ENCODE data around the gene NID1.
"Not testable (repeated sequence)": the region's sequence is repeated elsewhere in the genome, so short reads cannot be mapped to it uniquely, and the experiment has no call there.

Gene NID1

DNA sequence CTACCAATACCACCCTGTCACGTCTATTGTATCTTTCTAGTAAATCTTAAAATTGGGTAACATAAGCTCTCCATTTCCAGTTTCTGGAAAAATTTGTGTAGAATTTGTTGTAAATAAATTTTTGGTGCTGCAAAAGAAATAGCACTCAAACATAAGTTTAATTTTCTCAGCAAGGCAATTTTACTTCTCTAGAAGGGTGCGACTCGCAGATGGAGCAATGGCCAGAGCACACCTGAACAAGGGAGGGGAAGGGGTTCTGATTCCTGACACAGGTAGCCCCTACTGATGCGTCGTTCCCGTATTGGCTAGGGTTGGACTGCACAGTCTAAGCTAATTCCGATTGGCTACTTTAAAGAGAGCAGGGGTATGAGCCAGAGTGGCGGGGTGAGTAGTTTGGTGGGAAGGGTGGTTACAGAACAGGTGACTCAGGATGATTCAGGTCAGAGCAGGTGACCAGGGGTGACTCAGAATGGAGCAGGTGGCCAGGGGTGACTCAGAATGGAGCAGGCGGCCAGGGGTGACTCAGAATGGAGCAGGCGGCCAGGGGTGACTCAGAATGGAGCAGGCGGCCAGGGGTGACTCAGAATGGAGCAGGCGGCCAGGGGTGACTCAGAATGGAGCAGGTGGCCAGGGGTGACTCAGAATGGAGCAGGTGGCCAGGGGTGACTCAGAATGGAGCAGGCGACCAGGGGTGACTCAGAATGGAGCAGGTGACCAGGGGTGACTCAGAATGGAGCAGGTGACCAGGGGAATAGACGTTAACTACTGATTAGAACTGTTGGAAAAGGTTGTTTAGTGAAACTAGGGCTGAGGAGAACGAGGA lies 32.0 kb upstream of the NID1 start:
- DNase-seq (ENCODE audit: low read depth in 3 of 3), result peak; percentile 57 to 74 (median 67)

DNA sequence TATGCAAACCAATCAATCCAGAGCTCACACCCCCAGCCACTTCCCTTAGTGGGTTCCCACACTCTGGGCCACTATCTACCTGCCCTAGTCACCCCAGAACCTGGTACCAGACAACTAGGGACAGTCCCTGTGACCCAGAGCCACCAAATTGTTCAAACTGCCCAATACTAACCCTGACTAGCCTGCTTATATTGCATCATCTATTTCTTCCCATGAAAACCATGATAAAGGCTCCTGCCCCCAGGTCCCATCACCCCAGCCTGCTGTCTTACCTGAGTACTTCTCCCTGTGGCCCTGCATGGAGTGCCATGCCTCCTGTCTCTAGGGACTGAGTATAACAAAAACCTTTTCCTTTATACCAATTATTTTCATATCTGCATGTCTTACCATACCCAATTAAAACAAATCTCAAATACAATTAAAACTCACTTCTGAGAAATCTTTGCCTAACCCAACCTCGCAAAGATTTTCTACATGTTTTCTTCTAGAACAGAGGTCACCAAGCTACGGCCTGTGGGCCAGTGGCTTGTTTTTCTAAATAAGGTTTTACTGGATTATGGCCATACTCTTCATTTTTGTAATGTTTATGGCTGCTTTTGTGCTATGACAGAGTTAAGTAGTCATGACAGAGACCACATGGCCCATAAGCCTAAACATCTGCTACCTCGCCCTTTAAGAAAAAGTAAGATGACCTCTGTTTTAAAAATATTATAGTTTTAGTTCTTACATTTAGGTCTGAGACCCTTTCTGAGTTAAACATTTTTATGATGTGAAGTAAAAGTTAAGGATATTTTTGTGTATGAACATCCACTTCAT lies 31.0 kb upstream of the NID1 start:
- no peak for DNase-seq (ENCODE audit: low read depth in 3 of 3)

GRCh38 chr1:236092899-236093298 lies 28.0 kb upstream of the NID1 start:
- DNase-seq (ENCODE audit: low read depth in 3 of 3), result no peak

GRCh38 chr1:236091933-236092318 lies 27.0 kb upstream of the NID1 start:
- no peak for DNase-seq (ENCODE audit: low read depth in 3 of 3)

DNA sequence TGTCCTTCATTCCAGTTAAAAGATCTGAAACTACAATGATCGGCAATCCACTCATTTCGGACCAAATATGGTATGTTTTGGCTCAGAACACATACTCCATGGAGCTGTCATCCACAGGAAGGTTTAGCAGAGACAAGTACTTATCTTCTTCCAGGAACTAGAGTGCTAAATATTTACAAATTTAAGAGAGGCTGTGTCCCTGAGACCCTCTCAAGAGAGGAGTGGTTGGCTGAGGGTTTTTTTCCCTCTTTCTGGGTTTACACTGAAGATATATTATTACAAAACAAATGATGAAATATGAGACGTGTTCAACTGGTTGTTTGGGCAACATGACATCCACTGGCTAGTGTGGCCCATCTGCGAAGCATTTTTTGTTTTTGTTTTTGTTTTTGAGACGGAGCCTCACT lies 25.9 kb upstream of the NID1 start:
- no peak for DNase-seq (ENCODE audit: low read depth in 3 of 3)

- no peak for DNase-seq (ENCODE audit: low read depth in 3 of 3)
These were observed 24.3 kb upstream of the NID1 start for GRCh38 chr1:236089046-236089773.

DNA sequence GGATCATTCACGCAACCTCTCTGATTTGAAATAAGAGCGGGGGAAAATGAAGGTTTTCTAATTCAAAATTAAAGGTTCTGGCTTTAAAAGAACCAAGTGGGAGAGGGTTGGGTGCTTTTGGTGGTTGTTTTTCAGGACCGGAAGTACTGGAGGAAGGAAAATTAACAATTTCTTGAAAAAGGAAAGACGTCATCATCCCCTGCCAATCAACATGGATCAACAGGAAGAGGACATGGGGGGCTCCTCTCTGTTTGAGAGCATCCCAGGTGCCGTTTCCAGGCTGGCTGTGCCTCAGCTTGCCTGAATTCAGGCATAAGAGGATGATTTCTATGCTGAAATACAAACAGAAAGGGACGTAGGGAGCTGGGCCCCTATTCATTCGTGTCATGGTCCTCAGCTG lies 21.6 kb upstream of the NID1 start:
- DNase-seq (ENCODE audit: low read depth in 3 of 3), result no peak

DNA sequence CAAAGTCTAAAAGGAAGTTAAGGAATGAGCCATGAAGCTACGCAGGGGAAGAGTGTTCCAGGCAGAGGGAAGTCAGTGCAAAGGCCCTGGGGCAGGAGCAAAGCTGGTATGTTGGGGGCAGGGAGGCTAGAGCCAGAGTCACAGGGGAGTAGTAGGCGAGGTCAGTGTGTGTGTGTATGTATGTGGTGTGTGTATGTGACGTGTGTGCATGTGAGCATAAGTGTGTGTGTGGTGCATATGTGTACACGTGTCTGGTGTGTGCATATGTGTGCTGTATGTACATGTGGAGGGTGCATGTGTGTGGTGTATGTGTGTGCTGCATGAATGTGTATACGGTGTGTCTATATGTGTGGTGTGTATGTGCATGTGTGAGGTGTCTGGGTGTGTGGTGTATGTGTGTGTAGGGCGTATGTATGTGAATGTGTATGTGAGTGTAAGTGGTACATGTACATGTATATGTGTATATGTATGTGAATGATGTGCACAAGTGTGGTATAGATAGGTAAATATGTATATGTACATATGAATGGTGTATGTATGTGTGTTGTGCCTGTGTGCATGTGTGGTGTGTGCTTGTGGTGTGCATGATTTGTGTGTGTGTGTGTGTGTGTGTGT lies 20.8 kb upstream of the NID1 start:
- DNase-seq (ENCODE audit: low read depth in 3 of 3), result no peak

- no peak for DNase-seq (ENCODE audit: low read depth in 3 of 3)
These were observed 19.5 kb upstream of the NID1 start for GRCh38 chr1:236084386-236084730.

DNA sequence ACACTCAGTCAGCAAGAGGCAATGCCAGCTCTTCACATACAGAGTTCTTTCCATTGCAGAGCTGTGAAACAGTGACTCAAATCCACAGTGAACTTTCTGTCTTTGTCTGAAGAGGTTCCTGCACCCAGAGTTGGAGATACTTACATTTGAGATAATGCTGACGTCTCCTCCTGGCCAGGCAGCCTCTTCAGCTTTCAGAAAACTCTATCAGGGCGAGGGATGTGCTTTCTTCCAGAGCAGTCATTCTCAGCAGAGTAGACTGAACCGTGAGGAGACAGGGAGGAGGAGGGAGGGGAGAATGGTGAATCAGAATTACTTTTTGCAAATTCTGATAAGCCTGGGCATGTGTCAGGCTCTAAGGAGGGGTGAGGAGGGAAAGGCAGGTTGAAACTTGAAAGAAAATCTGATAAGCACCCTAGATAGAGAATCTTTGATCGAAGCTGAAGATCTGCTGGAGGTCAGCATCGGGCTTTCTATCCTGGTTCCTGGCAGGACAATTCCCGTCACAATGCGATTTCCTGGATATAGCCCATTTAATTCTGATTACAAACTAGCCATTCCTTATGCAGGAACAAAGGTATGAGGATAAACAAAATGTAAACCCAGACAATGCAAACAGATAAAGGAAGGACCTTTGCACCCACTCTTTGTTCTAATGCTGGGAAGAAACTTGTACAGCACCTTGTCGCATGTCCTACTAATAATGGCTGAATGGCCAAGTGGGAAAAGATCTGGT lies 18.9 kb upstream of the NID1 start:
- no peak for DNase-seq (ENCODE audit: low read depth in 3 of 3)

- DNase-seq (ENCODE audit: low read depth in 3 of 3), result no peak
These were observed 17.6 kb upstream of the NID1 start for GRCh38 chr1:236082526-236082925.

- DNase-seq (ENCODE audit: low read depth in 3 of 3), result no peak
These were observed 16.8 kb upstream of the NID1 start for GRCh38 chr1:236081546-236082227.

- no peak for DNase-seq (ENCODE audit: low read depth in 3 of 3)
These were observed 14.8 kb upstream of the NID1 start for GRCh38 chr1:236079703-236080102.

DNA sequence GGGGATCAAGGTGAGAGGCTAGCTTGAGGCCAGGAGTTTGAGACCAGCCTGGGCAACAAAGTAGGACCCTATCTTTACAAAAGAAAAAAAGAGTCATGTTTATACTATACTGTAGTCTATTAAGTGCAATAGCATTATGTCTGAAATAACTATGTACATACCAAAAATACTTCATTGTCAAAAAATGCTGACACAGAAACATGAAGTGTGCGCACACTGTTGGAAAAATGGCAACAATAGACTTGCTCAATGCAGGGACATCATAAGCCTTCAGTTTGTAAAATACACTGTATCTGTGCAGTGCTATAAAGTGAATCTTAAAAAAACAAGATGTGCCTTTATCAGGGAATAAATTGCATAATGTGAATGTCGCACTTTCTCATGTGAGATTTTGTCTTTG lies 14.1 kb upstream of the NID1 start:
- DNase-seq (ENCODE audit: low read depth in 3 of 3), result no peak

DNA sequence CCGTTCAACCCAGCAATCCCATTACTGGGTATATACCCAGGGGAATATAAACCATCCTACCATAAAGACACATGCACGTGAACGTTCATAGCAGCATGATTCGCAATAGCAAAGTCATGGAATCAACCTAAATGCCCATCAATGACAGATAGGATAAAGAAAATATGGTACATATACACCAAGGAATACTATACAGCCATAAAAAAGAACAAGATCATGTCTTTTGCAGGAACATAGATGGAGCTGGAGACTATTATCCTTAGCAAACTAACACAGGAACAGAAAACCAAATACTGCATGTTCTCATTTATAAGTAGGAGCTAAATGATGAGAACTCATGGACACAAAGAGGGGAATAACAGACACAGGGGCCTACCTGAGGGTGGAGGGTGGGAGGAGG lies 13.2 kb upstream of the NID1 start:
- not testable (repeated sequence) for DNase-seq (ENCODE audit: low read depth in 3 of 3)

GRCh38 chr1:236075848-236076247 lies 11.0 kb upstream of the NID1 start:
- no peak for DNase-seq (ENCODE audit: low read depth in 3 of 3)

DNA sequence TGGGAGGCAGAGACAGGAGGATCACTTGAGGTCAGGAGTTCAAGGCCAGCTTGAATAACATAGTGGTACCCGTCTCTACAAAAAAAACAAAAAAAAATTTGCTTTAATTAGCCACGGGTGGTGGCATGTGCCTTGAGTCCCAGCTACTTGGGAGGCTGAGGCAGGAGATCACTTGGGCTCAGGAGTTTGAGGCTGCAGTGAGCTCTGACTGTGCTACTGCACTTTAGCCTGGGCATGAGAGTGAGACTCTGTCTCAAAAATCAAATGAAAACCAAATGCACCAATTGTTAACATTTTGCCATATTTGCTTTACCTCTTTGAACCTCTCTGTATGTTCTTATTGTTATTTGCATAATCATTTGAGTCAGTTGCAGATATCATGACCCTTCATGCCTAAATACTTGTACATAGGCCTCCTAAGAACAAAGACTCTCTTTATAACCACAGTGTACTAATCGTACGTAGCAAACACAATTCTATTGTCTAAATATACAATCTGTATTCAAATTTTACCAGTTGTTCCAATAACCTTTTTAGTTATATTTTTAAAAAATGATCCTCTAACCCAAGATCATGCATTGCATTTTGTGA lies 8.5 kb upstream of the NID1 start:
- DNase-seq (ENCODE audit: low read depth in 3 of 3), result no peak

DNA sequence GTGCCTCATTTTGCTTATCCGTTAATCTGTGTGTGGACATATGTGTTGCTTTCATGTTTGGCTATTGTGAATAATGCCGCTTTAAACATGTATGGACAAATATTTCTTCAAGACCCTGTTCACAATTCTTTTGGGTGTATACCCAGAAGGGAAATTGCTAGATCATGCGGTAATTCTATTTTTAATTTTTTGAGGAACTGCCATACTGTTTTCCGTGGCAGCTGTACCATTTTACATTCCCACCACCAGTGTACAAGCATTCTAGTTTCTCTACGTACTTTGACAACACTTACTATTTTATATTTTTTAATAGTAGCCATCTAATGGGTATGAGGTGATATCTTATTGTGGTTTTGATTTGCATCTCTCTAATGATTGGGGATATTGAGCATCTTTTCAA lies 7.1 kb upstream of the NID1 start:
- no peak for DNase-seq (ENCODE audit: low read depth in 3 of 3)

- DNase-seq (ENCODE audit: low read depth in 3 of 3), result no peak
These were observed 5.9 kb upstream of the NID1 start for GRCh38 chr1:236070753-236071152.

DNA sequence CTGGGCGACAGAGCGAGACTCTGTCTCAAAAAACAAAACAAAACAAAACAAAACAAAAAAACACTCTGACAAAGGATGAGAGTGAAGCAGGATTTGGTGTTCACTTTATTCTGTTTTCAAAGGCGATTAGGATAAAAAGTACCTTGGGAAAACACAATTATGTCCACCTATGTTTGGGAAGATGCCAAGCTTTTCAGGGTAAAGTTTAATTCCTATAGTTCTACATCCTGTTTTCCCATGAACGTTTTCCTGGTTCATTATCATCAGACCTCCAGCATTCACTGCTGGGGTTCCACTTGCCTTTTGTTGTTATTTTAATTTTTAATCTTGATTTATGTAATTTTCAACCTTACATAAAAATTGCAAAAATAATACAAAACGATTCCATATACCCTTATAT lies 4.9 kb upstream of the NID1 start:
- no peak for DNase-seq (ENCODE audit: low read depth in 3 of 3)
